ENCODE measurements around the gene BCAS3.
A peak's percentile ranks its signal among the peaks of the same experiment; 100 is the strongest.

GRCh38 chr17:61400717-61401388 is 723.2 kb downstream of the BCAS3 start:
- TF ChIP-seq CTCF (conservative IDR thresholded peaks at IDR 0.05; ENCODE audit: low read depth, low read length): no peak
- TF ChIP-seq EZH2 (IDR thresholded peaks at IDR 0.05; ENCODE audit: borderline replicate concordance, low read depth, low read length, poor library complexity, severe bottlenecking): peak; percentile 94

All from A673 (cell line).